ENCODE results near the gene TPRG1L. TPM values are rescaled to one million over a fixed set of nuclear protein-coding genes. Genes with fewer than 3 reads are reported as not detected.

The TPRG1L gene
- total RNA-seq, 4 donors from 2014 or later = 42.6 to 60.3 (median 52.5) TPM

- no peak for TF ChIP-seq CTCF (IDR thresholded peaks at IDR 0.05; ENCODE audit: low read depth)
These were observed 48.7 kb downstream of the TPRG1L start for GRCh38 chr1:3673381-3674099.

GRCh38 chr1:3674100-3675094 is 49.6 kb downstream of the TPRG1L start:
- no peak for TF ChIP-seq CTCF (IDR thresholded peaks at IDR 0.05; ENCODE audit: low read depth)

GRCh38 chr1:3675436-3675835 is 50.6 kb downstream of the TPRG1L start:
- no peak for TF ChIP-seq CTCF (IDR thresholded peaks at IDR 0.05; ENCODE audit: low read depth)

- TF ChIP-seq CTCF (IDR thresholded peaks at IDR 0.05; ENCODE audit: low read depth) = no peak
These were observed 52.0 kb downstream of the TPRG1L start for GRCh38 chr1:3676581-3677470.

GRCh38 chr1:3677484-3677883 is 52.7 kb downstream of the TPRG1L start:
- TF ChIP-seq CTCF (IDR thresholded peaks at IDR 0.05; ENCODE audit: low read depth) = no peak

GRCh38 chr1:3678361-3679097 is 53.7 kb downstream of the TPRG1L start:
- no peak for TF ChIP-seq CTCF (IDR thresholded peaks at IDR 0.05; ENCODE audit: low read depth)

Measured in subcutaneous adipose tissue (tissue), 4 donors.